Upper lobe of left lung (tissue), 4 donors: ENCODE data around the gene CHMP6.

Experiments used
- POLR2A ChIP-seq, 4 donors: fragments of 450-650 bp; IDR thresholded peaks; one replicate each; pipeline ENCODE4 v1.5.1; 2016 to 2017; ENCODE audit warnings: antibody characterized with exemption in 4 of 4, mild to moderate bottlenecking in 2 of 4
- TF ChIP-seq, protein P1 (sequence below), 6 experiments: fragments of 450-650 bp in 4 of 6; fragments of 200-600 bp in 2 of 6; sonication (generic) in 2 of 6; IDR thresholded peaks; one replicate each; pipeline ENCODE4 v1.5.1; 2016 to 2019; ENCODE audit warnings: antibody characterized with exemption in 6 of 6

DNA sequence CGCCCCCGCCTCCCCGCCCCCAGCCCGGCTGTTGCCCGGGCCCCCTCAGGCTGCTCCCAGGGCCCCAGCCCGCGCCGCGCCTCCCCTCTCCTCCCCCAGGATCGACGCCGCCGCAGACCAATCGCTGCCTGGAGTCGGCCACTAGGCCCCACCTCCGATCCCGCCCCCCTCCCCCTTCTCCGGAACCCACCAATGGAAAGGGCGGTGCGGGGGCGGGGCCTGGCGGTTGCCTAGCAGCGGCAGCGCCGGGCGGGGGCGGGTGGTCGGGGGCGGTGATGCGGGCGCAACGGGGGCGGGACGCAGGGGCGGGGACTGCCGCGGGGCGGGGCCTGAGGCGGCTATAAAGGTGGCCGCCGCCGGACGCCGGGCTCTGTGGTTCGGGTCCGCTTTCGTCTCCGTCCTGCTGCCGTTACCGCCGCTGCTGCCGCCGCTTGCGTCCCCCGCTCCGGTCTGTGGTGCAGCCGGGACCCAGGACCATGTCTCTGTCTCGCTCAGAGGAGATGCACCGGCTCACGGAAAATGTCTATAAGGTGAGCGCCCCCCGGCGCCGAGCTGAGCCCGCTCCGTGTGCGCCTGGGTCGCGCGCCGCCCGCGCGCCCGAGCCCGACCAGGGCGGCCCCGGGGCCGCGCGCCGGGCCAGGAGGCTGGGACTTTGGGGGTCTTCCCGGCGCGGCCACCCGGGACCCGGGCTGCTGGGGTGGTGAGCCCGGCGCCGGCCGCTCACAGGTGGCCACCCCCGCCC lies 43.3 kb downstream of the CHMP6 start, which contains the start of gene BAIAP2:
- peak; percentile 80 to 99 (median 91) for TF ChIP-seq POLR2A (IDR thresholded peaks at IDR 0.05)
- TF ChIP-seq, protein P1, sequence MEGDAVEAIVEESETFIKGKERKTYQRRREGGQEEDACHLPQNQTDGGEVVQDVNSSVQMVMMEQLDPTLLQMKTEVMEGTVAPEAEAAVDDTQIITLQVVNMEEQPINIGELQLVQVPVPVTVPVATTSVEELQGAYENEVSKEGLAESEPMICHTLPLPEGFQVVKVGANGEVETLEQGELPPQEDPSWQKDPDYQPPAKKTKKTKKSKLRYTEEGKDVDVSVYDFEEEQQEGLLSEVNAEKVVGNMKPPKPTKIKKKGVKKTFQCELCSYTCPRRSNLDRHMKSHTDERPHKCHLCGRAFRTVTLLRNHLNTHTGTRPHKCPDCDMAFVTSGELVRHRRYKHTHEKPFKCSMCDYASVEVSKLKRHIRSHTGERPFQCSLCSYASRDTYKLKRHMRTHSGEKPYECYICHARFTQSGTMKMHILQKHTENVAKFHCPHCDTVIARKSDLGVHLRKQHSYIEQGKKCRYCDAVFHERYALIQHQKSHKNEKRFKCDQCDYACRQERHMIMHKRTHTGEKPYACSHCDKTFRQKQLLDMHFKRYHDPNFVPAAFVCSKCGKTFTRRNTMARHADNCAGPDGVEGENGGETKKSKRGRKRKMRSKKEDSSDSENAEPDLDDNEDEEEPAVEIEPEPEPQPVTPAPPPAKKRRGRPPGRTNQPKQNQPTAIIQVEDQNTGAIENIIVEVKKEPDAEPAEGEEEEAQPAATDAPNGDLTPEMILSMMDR (IDR thresholded peaks at IDR 0.05): peak in 2 of 6 experiments; percentile 20 to 27
